Suprapubic skin (tissue), 3 donors: ENCODE measurements around the gene CREB5.

Experiments used
- POLR2A ChIP-seq, 2 donors: fragments of 450-650 bp; IDR thresholded peaks; one replicate each; pipeline ENCODE4 v1.6.1; 2017; ENCODE audit warnings: antibody characterized with exemption in 2 of 2, mild to moderate bottlenecking in 2 of 2, moderate library complexity in 2 of 2
- TF ChIP-seq, protein P1 (sequence below), 2 donors: fragments of 200-600 bp in 1 of 2; fragments of 450-650 bp in 1 of 2; sonication (generic) in 1 of 2; IDR thresholded peaks; one replicate each; pipeline ENCODE4 v1.5.1; 2016 to 2019; ENCODE audit warnings: antibody characterized with exemption in 2 of 2, mild to moderate bottlenecking in 1 of 2, moderate library complexity in 1 of 2

DNA sequence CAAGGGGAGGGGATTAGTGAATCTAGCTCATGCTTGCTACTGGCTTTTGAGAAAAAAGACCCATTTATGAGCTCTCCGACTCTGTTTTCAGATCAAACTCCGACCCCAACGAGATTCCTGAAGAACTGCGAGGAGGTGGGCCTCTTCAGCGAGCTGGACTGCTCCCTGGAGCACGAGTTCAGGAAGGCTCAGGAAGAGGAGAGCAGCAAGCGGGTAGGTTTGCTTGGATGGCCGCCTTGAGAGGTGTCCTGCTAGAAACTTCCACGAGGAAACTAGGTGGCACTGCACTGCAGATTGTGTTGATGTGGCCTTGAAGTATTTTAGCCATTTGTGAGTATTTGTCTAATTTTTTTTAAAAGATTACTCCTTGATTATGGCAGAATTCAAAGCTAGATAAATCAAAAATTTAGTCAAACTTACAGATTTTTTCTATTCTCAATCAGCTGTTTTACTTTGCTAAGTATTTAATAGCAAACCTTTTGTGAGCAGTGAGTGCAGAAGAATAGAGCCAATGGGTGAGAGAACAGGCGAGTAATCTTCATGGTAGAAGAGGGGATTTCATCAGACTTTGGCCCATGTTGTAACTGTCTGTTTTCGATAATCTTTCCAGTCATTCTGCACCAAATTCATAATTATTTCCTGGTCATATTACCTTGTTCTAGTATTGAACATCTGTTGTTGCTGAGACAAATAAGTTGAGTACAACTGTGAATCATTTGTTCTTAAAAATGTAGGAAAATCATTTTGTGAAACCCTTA lies 95.4 kb downstream of the CREB5 start:
- TF ChIP-seq, protein P1, sequence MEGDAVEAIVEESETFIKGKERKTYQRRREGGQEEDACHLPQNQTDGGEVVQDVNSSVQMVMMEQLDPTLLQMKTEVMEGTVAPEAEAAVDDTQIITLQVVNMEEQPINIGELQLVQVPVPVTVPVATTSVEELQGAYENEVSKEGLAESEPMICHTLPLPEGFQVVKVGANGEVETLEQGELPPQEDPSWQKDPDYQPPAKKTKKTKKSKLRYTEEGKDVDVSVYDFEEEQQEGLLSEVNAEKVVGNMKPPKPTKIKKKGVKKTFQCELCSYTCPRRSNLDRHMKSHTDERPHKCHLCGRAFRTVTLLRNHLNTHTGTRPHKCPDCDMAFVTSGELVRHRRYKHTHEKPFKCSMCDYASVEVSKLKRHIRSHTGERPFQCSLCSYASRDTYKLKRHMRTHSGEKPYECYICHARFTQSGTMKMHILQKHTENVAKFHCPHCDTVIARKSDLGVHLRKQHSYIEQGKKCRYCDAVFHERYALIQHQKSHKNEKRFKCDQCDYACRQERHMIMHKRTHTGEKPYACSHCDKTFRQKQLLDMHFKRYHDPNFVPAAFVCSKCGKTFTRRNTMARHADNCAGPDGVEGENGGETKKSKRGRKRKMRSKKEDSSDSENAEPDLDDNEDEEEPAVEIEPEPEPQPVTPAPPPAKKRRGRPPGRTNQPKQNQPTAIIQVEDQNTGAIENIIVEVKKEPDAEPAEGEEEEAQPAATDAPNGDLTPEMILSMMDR (IDR thresholded peaks at IDR 0.05), result no peak
- no peak for TF ChIP-seq POLR2A (IDR thresholded peaks at IDR 0.05)
